ENCODE measurements around the gene ZNF619. TPM values are rescaled to one million over a fixed set of nuclear protein-coding genes. Genes with fewer than 3 reads are reported as not detected.
"Not testable (repeated sequence)": the region's sequence is repeated elsewhere in the genome, so short reads cannot be mapped to it uniquely, and the experiment has no call there.

ZNF619 gene
- total RNA-seq: 1 to 10 TPM; 4.7 to 5.5 TPM
- long read RNA-seq, donor 1, partial matches to known transcripts: 1 of 1 reads
- long read RNA-seq, donor 1, other reads (novel, unspliced or antisense): 0 of 1 reads
- long read RNA-seq, donor 2: 0 reads

DNA sequence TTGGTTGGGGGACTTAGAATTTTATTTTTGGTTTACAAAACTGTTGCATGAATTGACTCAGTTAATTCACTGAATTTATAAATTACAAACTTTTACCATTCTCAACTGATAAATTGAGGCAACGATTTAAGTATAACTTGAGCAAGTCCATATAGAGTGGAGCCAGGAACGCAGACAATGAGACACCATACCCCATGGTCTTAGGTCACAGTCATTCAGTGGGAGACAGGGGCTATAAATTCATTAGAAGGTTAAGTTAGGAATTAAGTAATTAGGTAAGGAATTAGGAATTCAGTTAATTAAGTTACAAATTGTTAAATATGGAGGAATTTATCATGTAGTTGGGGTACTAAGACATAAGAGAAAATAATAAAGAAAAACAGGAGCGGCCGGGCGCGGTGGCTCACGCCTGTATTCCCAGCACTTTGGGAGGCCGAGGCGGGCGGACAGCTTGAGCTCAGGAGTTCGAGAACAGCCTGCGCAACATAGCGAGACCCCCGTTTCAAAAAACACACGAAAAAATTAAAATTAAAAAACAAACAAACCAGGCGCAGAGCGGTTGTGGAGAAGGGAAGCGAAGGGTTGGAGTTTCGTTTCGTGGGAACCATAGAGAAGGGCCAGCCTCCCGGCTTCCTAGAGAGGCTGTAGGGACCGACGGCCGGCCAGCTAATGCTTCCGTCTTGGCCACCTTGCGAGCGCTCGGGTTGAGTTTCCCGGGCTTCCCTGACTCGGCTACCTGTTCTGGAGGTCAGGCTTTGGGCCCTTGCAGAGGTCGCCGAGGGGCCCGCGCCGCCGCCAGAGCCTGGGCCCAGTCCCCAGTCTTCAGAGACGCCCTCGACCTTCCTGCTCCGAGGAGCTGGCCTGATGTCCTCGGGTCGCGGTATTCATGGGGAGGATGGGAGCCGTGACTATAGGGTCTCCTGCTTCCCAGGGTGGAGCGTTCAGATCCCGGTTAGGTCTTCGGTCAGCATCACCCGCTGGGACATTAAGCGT, at the start of gene ZNF619:
TSS of gene ZNF619 (plus strand) at position 645 of the 993 bp plus-strand sequence. CDS start 858 bp downstream, outside the sequence.
- intact Hi-C loops (cut with DNase I): no loop called here
- DNase-seq (ENCODE audit: low spot score): peak; percentile 94

GRCh38 chr3:40432793-40433192, 44.1 kb upstream of the ZNF619 start:
- intact Hi-C loops (cut with DNase I): no loop called here
- DNase-seq (ENCODE audit: low spot score): no peak

- DNase-seq (ENCODE audit: low spot score): no peak
- intact Hi-C loops (cut with DNase I): no loop called here
Measured at GRCh38 chr3:40437889-40438288, 39.0 kb upstream of the ZNF619 start.

- intact Hi-C loops (cut with DNase I): no loop called here
Measured at GRCh38 chr3:40445062-40445461, 31.9 kb upstream of the ZNF619 start.

DNA sequence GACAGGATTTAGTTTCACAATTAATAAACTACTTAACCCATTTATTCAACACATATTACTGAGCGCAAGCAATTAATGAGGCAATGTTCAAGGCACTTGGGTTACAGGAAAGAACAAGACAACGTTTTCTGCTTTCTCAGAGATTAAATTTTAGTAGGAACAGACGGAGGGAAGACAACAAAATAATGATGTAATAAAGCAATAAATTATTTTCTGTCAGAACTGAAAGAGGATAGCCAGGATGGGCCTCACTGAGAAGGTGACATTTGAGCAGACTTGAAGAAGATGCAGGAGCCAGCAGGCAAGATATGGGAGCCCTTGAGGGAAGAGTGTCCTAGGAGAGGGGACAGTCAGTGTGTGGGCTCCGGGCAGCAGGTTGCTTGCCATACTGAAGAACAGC, 31.0 kb upstream of the ZNF619 start:
- intact Hi-C loops (cut with DNase I): no loop called here
- no peak for DNase-seq (ENCODE audit: low spot score)

More at GRCh38 chr3:40445062-40445461, 31.9 kb upstream of the ZNF619 start:
- DNase-seq (ENCODE audit: low spot score): no peak

DNA sequence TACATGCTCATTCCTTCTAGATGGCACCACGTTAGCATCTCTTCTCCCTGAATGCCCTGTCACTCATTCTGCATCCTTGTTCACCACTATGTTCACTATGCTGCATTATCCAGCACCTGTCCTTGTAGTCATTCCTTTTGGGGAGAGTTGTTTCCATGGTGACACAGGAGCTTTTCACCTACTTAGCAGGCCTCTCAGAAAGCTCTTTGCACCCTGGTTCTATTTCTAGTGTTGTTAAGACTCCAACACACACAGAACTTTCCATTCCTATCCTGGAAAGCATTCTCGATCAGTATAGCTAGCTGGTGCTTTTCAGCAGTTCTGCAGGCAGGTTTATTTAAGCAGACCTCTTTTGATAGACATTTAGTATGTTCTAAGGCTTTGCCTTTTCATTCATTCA, 26.5 kb upstream of the ZNF619 start:
- intact Hi-C loops (cut with DNase I): loop anchor here in 1 of 2 donors (10.0 kb wide), 1 partner anchor 74 kb away; the partner anchor contains the start of gene ZNF621
- no peak for DNase-seq (ENCODE audit: low spot score)

- DNase-seq (ENCODE audit: low spot score): no peak
- intact Hi-C loops (cut with DNase I): loop anchor here in 1 of 2 donors (10.0 kb wide), 1 partner anchor 73 kb away; the partner anchor contains the start of gene ZNF621
Measured at GRCh38 chr3:40451551-40451950, 25.4 kb upstream of the ZNF619 start.

DNA sequence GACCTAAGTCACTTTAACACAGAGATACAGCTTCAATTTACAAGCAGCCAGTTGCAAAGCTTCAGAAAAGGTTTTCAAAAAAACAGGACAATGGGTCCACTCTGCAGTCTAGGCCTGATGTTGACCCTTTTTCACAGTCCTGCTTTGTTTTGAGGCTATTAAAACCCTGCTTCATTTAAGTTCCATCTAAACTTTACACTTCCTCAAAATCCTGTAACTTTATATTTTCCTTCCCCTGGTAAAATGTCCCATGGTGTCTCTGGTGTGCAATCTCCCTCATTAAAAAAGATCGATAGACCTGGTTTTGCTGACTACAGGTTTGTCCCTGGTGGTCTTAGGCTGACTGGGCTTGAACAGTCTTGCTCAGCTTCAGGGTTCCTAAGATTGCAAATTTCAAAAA, 24.9 kb upstream of the ZNF619 start:
- intact Hi-C loops (cut with DNase I): loop anchor here in 1 of 2 donors (10.0 kb wide), 1 partner anchor 73 kb away; the partner anchor contains the start of gene ZNF621
- DNase-seq (ENCODE audit: low spot score): no peak

GRCh38 chr3:40452562-40452875, 24.4 kb upstream of the ZNF619 start:
- intact Hi-C loops (cut with DNase I): loop anchor here in 1 of 2 donors (10.0 kb wide), 1 partner anchor 72 kb away; the partner anchor contains the start of gene ZNF621
- no peak for DNase-seq (ENCODE audit: low spot score)

GRCh38 chr3:40452876-40453730, 23.8 kb upstream of the ZNF619 start:
- peak; percentile 99 for DNase-seq (ENCODE audit: low spot score)
- intact Hi-C loops (cut with DNase I): loop anchor here in 1 of 2 donors (10.0 kb wide), 1 partner anchor 72 kb away; the partner anchor contains the start of gene ZNF621

DNA sequence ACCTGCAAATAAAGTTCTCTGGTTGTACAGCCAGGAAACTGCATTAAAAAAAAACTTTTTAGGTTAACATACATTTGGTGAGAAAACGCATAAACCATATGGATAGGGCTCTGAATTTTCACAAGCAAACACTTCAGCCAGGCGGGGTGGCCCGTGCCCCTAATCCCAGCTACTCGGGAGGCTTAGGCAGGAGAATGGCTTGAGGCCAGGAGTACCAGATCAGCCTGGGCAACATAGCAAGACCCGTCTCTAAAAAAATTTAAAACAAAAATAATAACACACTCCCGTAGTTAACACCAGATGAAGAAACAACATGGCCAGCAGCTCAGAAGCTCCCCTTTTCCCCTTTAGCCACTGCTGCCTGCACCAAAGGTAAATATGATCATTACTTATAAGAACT, 23.0 kb upstream of the ZNF619 start:
- DNase-seq (ENCODE audit: low spot score): no peak
- intact Hi-C loops (cut with DNase I): loop anchor here in 1 of 2 donors (10.0 kb wide), 1 partner anchor 71 kb away; the partner anchor contains the start of gene ZNF621

GRCh38 chr3:40455328-40455727, 21.6 kb upstream of the ZNF619 start:
- intact Hi-C loops (cut with DNase I): loop anchor here in 1 of 2 donors (10.0 kb wide), 1 partner anchor 69 kb away; the partner anchor contains the start of gene ZNF621

DNA sequence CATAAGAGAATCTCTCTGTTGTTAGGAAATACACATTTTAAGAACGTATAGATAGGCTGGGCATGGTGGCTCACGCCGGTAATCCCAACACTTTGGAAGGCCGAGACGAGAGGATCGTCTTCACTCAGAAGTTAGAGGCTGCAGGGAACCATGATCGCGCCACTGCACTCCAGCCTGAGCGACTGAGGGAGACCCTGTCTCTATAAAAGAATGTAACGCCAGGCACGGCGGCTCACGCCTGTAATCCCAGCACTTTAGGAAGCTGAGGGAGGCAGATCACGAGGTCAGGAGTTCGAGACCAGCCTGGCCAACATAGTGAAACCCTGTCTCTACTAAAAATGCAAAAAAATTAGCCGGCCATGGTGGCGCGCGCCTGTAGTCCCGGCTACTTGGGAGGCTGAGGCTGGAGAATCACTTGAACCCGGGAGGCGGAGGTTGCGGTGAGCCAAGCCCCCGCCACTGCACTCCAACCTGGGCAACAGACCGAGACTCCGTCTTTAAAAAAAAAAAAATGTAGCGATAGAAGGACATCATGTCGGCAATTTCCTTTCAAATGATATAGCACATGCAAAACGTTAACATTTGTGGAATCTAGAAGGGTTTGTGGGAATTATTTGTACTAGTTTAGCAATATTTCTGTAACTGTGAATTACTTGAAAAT, 20.5 kb upstream of the ZNF619 start:
- intact Hi-C loops (cut with DNase I): loop anchor here in 1 of 2 donors (10.0 kb wide), 1 partner anchor 68 kb away; the partner anchor contains the start of gene ZNF621
- no peak for DNase-seq (ENCODE audit: low spot score)

More at GRCh38 chr3:40455328-40455727, 21.6 kb upstream of the ZNF619 start:
- DNase-seq (ENCODE audit: low spot score): no peak

DNA sequence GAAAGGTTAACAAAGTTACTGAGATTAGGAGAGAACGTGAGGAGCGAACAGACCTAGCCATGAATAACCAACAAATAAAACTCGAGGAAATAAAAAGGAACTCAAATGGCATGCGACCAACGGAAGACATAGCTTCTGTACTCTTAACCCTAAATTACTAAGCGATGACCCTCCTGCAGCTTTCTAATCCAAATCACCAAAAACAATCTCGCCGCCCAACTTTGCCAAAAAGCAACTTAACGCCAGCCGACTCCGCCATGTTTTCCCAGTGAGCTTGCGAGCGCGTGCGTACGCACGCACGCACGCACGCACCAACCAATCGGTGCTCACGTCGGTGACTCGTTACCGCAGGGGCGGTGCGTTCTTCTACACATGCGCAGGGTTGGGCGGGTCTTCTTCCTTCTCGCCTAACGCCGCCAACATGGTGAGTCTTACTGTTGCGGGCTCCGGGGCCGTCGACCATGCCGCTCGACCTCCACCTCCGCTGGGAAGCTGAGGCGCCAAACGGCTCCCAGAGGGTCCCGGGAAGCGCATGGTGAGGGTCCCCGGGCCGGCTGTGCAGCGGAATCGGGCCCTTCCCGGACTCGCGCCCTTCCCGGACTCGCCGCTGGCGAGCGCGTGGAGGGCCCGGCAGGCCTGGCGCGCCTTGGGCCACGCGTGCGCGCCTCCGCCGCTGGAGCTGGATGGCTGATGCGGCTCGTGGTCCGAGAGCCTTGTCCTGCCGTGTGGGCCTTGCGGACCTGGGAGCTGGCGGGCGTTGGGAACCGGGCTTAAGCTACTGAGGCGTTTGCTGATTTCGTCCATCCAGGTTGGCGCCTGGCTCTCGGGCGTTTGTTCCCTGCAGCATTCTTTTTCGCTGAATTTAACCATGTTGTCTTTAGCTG, 19.7 kb upstream of the ZNF619 start, which contains the start of gene RPL14:
TSS of gene RPL14 (plus strand) at position 400 of the 884 bp plus-strand sequence. CDS start at position 533, 133 bp downstream.
- intact Hi-C loops (cut with DNase I): loop anchor here in 1 of 2 donors (10.0 kb wide), 1 partner anchor 68 kb away; the partner anchor contains the start of gene ZNF621
- peak; percentile 99 for DNase-seq (ENCODE audit: low spot score)

- DNase-seq (ENCODE audit: low spot score): no peak
- intact Hi-C loops (cut with DNase I): loop anchor here in 1 of 2 donors (10.0 kb wide), 1 partner anchor 66 kb away; the partner anchor contains the start of gene ZNF621
Measured at GRCh38 chr3:40458473-40458872, 18.4 kb upstream of the ZNF619 start.

GRCh38 chr3:40460481-40460880, 16.4 kb upstream of the ZNF619 start:
- intact Hi-C loops (cut with DNase I); DNase-seq (ENCODE audit: low spot score): not testable (repeated sequence)

GRCh38 chr3:40461161-40461560, 15.8 kb upstream of the ZNF619 start:
- intact Hi-C loops (cut with DNase I): no loop called here

More at GRCh38 chr3:40461161-40461560, 15.8 kb upstream of the ZNF619 start:
- no peak for DNase-seq (ENCODE audit: low spot score)

Data from posterior vena cava (tissue), 2 donors.